ENCODE data around the gene RFX4.
"Not testable (repeated sequence)": the region's sequence is repeated elsewhere in the genome, so short reads cannot be mapped to it uniquely, and the experiment has no call there.

Gene RFX4

GRCh38 chr12:106671840-106672239, 89.0 kb downstream of the RFX4 start:
- Mint-ChIP-seq H3K4me3 (no peak overlapping the region), H3K4me1 (ENCODE audit: low read depth in 2 of 2) (peaks cover 0 to 4% of the 10 kb centered on the region in 2 donors), H3K27me3 (peaks cover 63 to 79% of the 10 kb centered on the region in 2 donors), H3K27ac (no peak overlapping the region), H3K36me3 (ENCODE audit: insufficient read depth) (no peaks in the 10 kb centered on the region), H3K9me3 (no peaks in the 10 kb centered on the region)
- no peak for DNase-seq
- no peak for ATAC-seq (replicated peaks)

- DNase-seq (no peak), ATAC-seq (replicated peaks) (no peak)
- Mint-ChIP-seq H3K27me3 (peaks cover 62 to 79% of the 10 kb centered on the region in 2 donors), H3K9me3 (no peaks in the 10 kb centered on the region), H3K27ac (no peak overlapping the region), H3K4me3 (no peak overlapping the region), H3K36me3 (ENCODE audit: insufficient read depth) (no peaks in the 10 kb centered on the region), H3K4me1 (ENCODE audit: low read depth in 2 of 2) (peaks cover 0 to 4% of the 10 kb centered on the region in 2 donors)
These were observed 89.7 kb downstream of the RFX4 start for GRCh38 chr12:106672314-106673025.

GRCh38 chr12:106673141-106673540, 90.3 kb downstream of the RFX4 start:
- peaks cover 0 to 4% of the 10 kb centered on the region in 2 donors for H3K4me1 Mint-ChIP-seq (ENCODE audit: low read depth in 2 of 2)
- DNase-seq (no peak), ATAC-seq (replicated peaks) (no peak)
- H3K9me3 Mint-ChIP-seq: no peaks in the 10 kb centered on the region
- H3K36me3 Mint-ChIP-seq (ENCODE audit: insufficient read depth): no peaks in the 10 kb centered on the region
- H3K4me3 Mint-ChIP-seq: no peak overlapping the region
- H3K27ac Mint-ChIP-seq: no peak overlapping the region
- peaks cover 62 to 75% of the 10 kb centered on the region in 2 donors for H3K27me3 Mint-ChIP-seq

GRCh38 chr12:106675651-106676435, 93.0 kb downstream of the RFX4 start:
- ATAC-seq (replicated peaks): no peak
- Mint-ChIP-seq H3K4me1 (ENCODE audit: low read depth in 2 of 2) (peaks cover 0 to 4% of the 10 kb centered on the region in 2 donors), H3K4me3 (no peak overlapping the region), H3K27me3 (peaks cover 52 to 63% of the 10 kb centered on the region in 2 donors), H3K36me3 (ENCODE audit: insufficient read depth) (no peaks in the 10 kb centered on the region), H3K27ac (no peak overlapping the region), H3K9me3 (no peaks in the 10 kb centered on the region)
- no peak for DNase-seq

GRCh38 chr12:106679574-106679973, 96.8 kb downstream of the RFX4 start:
- H3K27ac Mint-ChIP-seq: no peak overlapping the region
- no peak for DNase-seq
- H3K9me3 Mint-ChIP-seq: no peaks in the 10 kb centered on the region
- ATAC-seq (replicated peaks): no peak
- H3K27me3 Mint-ChIP-seq: peaks cover 15 to 27% of the 10 kb centered on the region in 2 donors
- peaks cover 1% of the 10 kb centered on the region for H3K36me3 Mint-ChIP-seq (ENCODE audit: insufficient read depth)
- no peak overlapping the region for H3K4me3 Mint-ChIP-seq
- H3K4me1 Mint-ChIP-seq (ENCODE audit: low read depth in 2 of 2): peaks cover 0 to 4% of the 10 kb centered on the region in 2 donors

GRCh38 chr12:106680280-106680679, 97.5 kb downstream of the RFX4 start:
- peaks cover 8 to 22% of the 10 kb centered on the region in 2 donors for H3K27me3 Mint-ChIP-seq
- H3K4me3 Mint-ChIP-seq: no peak overlapping the region
- peaks cover 3% of the 10 kb centered on the region for H3K36me3 Mint-ChIP-seq (ENCODE audit: insufficient read depth)
- no peak for ATAC-seq (replicated peaks)
- H3K9me3 Mint-ChIP-seq: no peaks in the 10 kb centered on the region
- DNase-seq: no peak
- H3K27ac Mint-ChIP-seq: no peak overlapping the region
- H3K4me1 Mint-ChIP-seq (ENCODE audit: low read depth in 2 of 2): peaks cover 0 to 4% of the 10 kb centered on the region in 2 donors

- peaks cover 3% of the 10 kb centered on the region for H3K36me3 Mint-ChIP-seq (ENCODE audit: insufficient read depth)
- peaks cover 0 to 4% of the 10 kb centered on the region in 2 donors for H3K4me1 Mint-ChIP-seq (ENCODE audit: low read depth in 2 of 2)
- DNase-seq (no peak), ATAC-seq (replicated peaks) (no peak)
- peak overlapping the region in 1 of 2 donors; percentile 35 for H3K27ac Mint-ChIP-seq
- no peak overlapping the region for H3K4me3 Mint-ChIP-seq
- H3K9me3 Mint-ChIP-seq: no peaks in the 10 kb centered on the region
- peaks cover 1 to 15% of the 10 kb centered on the region in 2 donors for H3K27me3 Mint-ChIP-seq
These were observed 98.4 kb downstream of the RFX4 start for GRCh38 chr12:106681210-106681609.

GRCh38 chr12:106682594-106683234, 99.9 kb downstream of the RFX4 start:
- H3K36me3 Mint-ChIP-seq (ENCODE audit: insufficient read depth): peaks cover 3% of the 10 kb centered on the region
- no peaks in the 10 kb centered on the region for H3K27me3 Mint-ChIP-seq
- no peak for ATAC-seq (replicated peaks)

GRCh38 chr12:106684497-106684896, 101.7 kb downstream of the RFX4 start:
- ATAC-seq (replicated peaks) (no peak), DNase-seq (no peak)
- H3K9me3 Mint-ChIP-seq: no peaks in the 10 kb centered on the region
- H3K4me1 Mint-ChIP-seq (ENCODE audit: low read depth in 2 of 2): peaks cover 0 to 4% of the 10 kb centered on the region in 2 donors
- H3K36me3 Mint-ChIP-seq (ENCODE audit: insufficient read depth): peaks cover 3% of the 10 kb centered on the region
- H3K27ac Mint-ChIP-seq: no peak overlapping the region
- H3K27me3 Mint-ChIP-seq: no peaks in the 10 kb centered on the region
- no peak overlapping the region for H3K4me3 Mint-ChIP-seq

More at GRCh38 chr12:106682594-106683234, 99.9 kb downstream of the RFX4 start:
- Mint-ChIP-seq H3K9me3 (no peaks in the 10 kb centered on the region), H3K4me3 (no peak overlapping the region), H3K4me1 (ENCODE audit: low read depth in 2 of 2) (peaks cover 0 to 4% of the 10 kb centered on the region in 2 donors), H3K27ac (no peak overlapping the region)
- no peak for DNase-seq

- Mint-ChIP-seq H3K9me3 (no peaks in the 10 kb centered on the region), H3K4me3 (no peak overlapping the region), H3K27me3 (no peaks in the 10 kb centered on the region), H3K4me1 (ENCODE audit: low read depth in 2 of 2) (peaks cover 0 to 4% of the 10 kb centered on the region in 2 donors), H3K27ac (no peak overlapping the region), H3K36me3 (ENCODE audit: insufficient read depth) (peaks cover 3% of the 10 kb centered on the region)
- no peak for DNase-seq
- no peak for ATAC-seq (replicated peaks)
These were observed 102.6 kb downstream of the RFX4 start for GRCh38 chr12:106685381-106685780.

- Mint-ChIP-seq H3K27me3 (no peaks in the 10 kb centered on the region), H3K4me1 (ENCODE audit: low read depth in 2 of 2) (peaks cover 0 to 2% of the 10 kb centered on the region in 2 donors), H3K27ac (peak overlapping the region in 1 of 2 donors; percentile 4), H3K4me3 (no peak overlapping the region), H3K9me3 (no peaks in the 10 kb centered on the region), H3K36me3 (ENCODE audit: insufficient read depth) (peaks cover 3% of the 10 kb centered on the region)
- DNase-seq (no peak), ATAC-seq (replicated peaks) (no peak)
These were observed 104.9 kb downstream of the RFX4 start for GRCh38 chr12:106687672-106688071.

GRCh38 chr12:106690569-106691305, 107.9 kb downstream of the RFX4 start:
- Mint-ChIP-seq H3K9me3 (no peaks in the 10 kb centered on the region), H3K36me3 (ENCODE audit: insufficient read depth) (no peaks in the 10 kb centered on the region), H3K4me3 (no peak overlapping the region), H3K27me3 (peaks cover 0 to 2% of the 10 kb centered on the region in 2 donors), H3K27ac (no peak overlapping the region), H3K4me1 (ENCODE audit: low read depth in 2 of 2) (no peaks in the 10 kb centered on the region)
- DNase-seq (no peak), ATAC-seq (replicated peaks) (no peak)

- H3K27me3 Mint-ChIP-seq; H3K4me1 Mint-ChIP-seq (ENCODE audit: low read depth in 2 of 2): not testable (repeated sequence)
These were observed 109.2 kb downstream of the RFX4 start for GRCh38 chr12:106692033-106692432.

More at GRCh38 chr12:106692033-106692432, 109.2 kb downstream of the RFX4 start:
- H3K36me3 Mint-ChIP-seq (ENCODE audit: insufficient read depth); H3K4me3 Mint-ChIP-seq; DNase-seq; H3K27ac Mint-ChIP-seq; ATAC-seq (replicated peaks); H3K9me3 Mint-ChIP-seq: not testable (repeated sequence)

Measured in effector memory CD8-positive, alpha-beta T cell (primary cell).